Measurements from ENCODE around the gene GALNS. TPM values are rescaled to one million over a fixed set of nuclear protein-coding genes. Genes with fewer than 3 reads are reported as not detected.

Gene GALNS
- total and polyA plus RNA-seq, 2 of the 13 experiments (the other 11 are each of a cell fraction or from before 2014, with no cell fraction given), result 9.2 to 9.8 TPM

DNA sequence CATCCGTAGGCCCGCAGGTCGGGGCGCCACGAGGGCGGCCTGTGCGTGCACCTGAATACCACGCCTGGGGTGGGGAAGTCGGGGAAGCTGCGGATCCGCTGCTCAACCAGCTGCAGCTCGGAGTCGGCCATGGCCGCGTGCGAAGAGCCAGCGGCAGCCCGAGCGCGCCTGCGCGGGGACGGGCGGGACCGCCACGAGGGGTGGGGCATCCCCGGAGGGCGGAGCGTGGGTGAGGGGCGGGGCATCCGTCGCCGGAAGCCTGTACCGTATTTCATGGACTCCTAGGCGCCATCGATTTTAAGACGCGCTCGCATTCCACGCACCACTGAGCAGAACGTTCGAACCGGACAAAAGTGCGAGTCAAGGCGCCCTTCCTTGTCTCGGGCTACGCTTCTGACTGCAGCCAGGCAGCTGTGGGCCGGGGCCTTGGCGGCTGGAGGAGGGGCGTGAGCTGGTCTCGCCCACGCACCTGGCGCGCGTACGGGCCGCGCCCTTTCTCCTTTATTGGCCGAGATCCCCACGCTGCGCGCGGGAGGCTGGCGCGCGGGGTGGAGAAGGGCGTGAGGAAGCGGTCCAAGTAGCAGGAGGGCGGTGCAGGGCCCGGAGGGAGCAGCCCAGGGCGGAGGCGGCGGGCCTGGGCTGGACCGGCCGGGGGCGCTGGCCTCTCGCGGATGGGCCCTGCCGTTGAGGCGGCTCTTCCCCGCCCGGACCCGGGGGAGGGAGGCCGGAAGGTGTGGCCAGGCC, 44.8 kb downstream of the GALNS start, which contains the start of gene APRT (continued):
- TF ChIP-seq, protein P1, sequence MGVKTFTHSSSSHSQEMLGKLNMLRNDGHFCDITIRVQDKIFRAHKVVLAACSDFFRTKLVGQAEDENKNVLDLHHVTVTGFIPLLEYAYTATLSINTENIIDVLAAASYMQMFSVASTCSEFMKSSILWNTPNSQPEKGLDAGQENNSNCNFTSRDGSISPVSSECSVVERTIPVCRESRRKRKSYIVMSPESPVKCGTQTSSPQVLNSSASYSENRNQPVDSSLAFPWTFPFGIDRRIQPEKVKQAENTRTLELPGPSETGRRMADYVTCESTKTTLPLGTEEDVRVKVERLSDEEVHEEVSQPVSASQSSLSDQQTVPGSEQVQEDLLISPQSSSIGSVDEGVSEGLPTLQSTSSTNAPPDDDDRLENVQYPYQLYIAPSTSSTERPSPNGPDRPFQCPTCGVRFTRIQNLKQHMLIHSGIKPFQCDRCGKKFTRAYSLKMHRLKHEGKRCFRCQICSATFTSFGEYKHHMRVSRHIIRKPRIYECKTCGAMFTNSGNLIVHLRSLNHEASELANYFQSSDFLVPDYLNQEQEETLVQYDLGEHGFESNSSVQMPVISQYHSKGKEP (CRISPR knock-in tag; IDR thresholded peaks at IDR 0.05), result no peak; the same call in 1 of the 2 replicates
- TF ChIP-seq CCAR2 (optimal IDR thresholded peaks at IDR 0.05; ENCODE audit: low read depth, low read length) (no peak), ZEB1 (IDR thresholded peaks at IDR 0.05; ENCODE audit: insufficient replicate concordance, low read depth) (peak; percentile 71), GFI1 (CRISPR knock-in tag; IDR thresholded peaks at IDR 0.05; ENCODE audit: borderline replicate concordance) (no peak; the same call in none of the 2 replicates), ZNF577 (CRISPR knock-in tag; IDR thresholded peaks at IDR 0.05; ENCODE audit: borderline replicate concordance, low read depth) (no peak), ZNF335 (CRISPR knock-in tag; IDR thresholded peaks at IDR 0.05) (peak; percentile 57; the same call in 1 of the 2 replicates), KLF15 (CRISPR knock-in tag; IDR thresholded peaks at IDR 0.05; ENCODE audit: borderline replicate concordance) (peak; percentile 78), CBX1 (IDR thresholded peaks at IDR 0.05; ENCODE audit: low read depth) (no peak), GZF1 (CRISPR knock-in tag; IDR thresholded peaks at IDR 0.05) (peak; percentile 99), ZNF329 (CRISPR knock-in tag; IDR thresholded peaks at IDR 0.05; ENCODE audit: low read depth) (no peak), FOSL1 (CRISPR knock-in tag; IDR thresholded peaks at IDR 0.05; ENCODE audit: borderline replicate concordance) (no peak), SATB2 (CRISPR knock-in tag; IDR thresholded peaks at IDR 0.05) (peak; percentile 31; the same call in 1 of the 2 replicates), NCOR1 (IDR thresholded peaks at IDR 0.05; ENCODE audit: borderline replicate concordance, low read length) (0 out of 2 replicates have a peak, but pooled peaks have one; percentile 9), KDM6A (CRISPR knock-in tag; IDR thresholded peaks at IDR 0.05; ENCODE audit: low read depth) (no peak), RNF2 (conservative IDR thresholded peaks at IDR 0.05; ENCODE audit: low read depth) (no peak; the same call in 1 of the 2 replicates), KLF6 (CRISPR knock-in tag; IDR thresholded peaks at IDR 0.05) (peak; percentile 4; the same call in 1 of the 2 replicates), SPEN (CRISPR knock-in tag; IDR thresholded peaks at IDR 0.05; ENCODE audit: low read depth) (peak; percentile 91), PHF20 (CRISPR knock-in tag; IDR thresholded peaks at IDR 0.05) (peak; percentile 73)
- TF ChIP-seq, protein P2, sequence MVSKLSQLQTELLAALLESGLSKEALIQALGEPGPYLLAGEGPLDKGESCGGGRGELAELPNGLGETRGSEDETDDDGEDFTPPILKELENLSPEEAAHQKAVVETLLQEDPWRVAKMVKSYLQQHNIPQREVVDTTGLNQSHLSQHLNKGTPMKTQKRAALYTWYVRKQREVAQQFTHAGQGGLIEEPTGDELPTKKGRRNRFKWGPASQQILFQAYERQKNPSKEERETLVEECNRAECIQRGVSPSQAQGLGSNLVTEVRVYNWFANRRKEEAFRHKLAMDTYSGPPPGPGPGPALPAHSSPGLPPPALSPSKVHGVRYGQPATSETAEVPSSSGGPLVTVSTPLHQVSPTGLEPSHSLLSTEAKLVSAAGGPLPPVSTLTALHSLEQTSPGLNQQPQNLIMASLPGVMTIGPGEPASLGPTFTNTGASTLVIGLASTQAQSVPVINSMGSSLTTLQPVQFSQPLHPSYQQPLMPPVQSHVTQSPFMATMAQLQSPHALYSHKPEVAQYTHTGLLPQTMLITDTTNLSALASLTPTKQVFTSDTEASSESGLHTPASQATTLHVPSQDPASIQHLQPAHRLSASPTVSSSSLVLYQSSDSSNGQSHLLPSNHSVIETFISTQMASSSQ (IDR thresholded peaks at IDR 0.05; ENCODE audit: low read depth), result no peak
- TF ChIP-seq, protein P2 (CRISPR knock-in tag; IDR thresholded peaks at IDR 0.05; ENCODE audit: borderline replicate concordance), result peak; percentile 58; the same call in 1 of the 2 replicates
- TF ChIP-seq, protein P3, sequence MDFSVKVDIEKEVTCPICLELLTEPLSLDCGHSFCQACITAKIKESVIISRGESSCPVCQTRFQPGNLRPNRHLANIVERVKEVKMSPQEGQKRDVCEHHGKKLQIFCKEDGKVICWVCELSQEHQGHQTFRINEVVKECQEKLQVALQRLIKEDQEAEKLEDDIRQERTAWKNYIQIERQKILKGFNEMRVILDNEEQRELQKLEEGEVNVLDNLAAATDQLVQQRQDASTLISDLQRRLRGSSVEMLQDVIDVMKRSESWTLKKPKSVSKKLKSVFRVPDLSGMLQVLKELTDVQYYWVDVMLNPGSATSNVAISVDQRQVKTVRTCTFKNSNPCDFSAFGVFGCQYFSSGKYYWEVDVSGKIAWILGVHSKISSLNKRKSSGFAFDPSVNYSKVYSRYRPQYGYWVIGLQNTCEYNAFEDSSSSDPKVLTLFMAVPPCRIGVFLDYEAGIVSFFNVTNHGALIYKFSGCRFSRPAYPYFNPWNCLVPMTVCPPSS (IDR thresholded peaks at IDR 0.05), result no peak
- TF ChIP-seq, protein P4, sequence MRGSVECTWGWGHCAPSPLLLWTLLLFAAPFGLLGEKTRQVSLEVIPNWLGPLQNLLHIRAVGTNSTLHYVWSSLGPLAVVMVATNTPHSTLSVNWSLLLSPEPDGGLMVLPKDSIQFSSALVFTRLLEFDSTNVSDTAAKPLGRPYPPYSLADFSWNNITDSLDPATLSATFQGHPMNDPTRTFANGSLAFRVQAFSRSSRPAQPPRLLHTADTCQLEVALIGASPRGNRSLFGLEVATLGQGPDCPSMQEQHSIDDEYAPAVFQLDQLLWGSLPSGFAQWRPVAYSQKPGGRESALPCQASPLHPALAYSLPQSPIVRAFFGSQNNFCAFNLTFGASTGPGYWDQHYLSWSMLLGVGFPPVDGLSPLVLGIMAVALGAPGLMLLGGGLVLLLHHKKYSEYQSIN (CRISPR knock-in tag; IDR thresholded peaks at IDR 0.05; ENCODE audit: borderline replicate concordance), result no peak
